NB4 (cell line): Measurements from ENCODE around the gene SAMD4A.

Source experiments
- DNase-seq: peaks from one replicate; pipeline ENCODE4 v3.0.0; 2010; ENCODE audit warnings: low read depth
- H3K4me3 ChIP-seq: one replicate; pipeline ENCODE4 v1.5.1; 2011; ENCODE audit warnings: mild to moderate bottlenecking, low read depth, low read length, moderate library complexity
- MYC ChIP-seq: IDR thresholded peaks from 2 replicates; pipeline ENCODE4 v1.6.1; 2011; ENCODE audit warnings: low read depth, low read length
- POLR2A ChIP-seq: IDR thresholded peaks from 2 replicates; pipeline ENCODE4 v1.6.1; 2011; ENCODE audit warnings: mild to moderate bottlenecking; ENCODE audit not compliant: insufficient read length; ENCODE audit errors: extremely low read depth
- TF ChIP-seq, protein P1 (sequence below): IDR thresholded peaks from one replicate; pipeline ENCODE4 v1.5.1; 2012; ENCODE audit warnings: low read depth, low read length
- TF ChIP-seq, protein P2 (sequence below): IDR thresholded peaks from 2 replicates; pipeline ENCODE4 v1.6.1; 2011; ENCODE audit warnings: low read depth, low read length

The SAMD4A gene

GRCh38 chr14:54737132-54737711, 170.3 kb downstream of the SAMD4A start:
- no peak overlapping the region for H3K4me3 ChIP-seq
- TF ChIP-seq MYC = no peak
- TF ChIP-seq, protein P1, sequence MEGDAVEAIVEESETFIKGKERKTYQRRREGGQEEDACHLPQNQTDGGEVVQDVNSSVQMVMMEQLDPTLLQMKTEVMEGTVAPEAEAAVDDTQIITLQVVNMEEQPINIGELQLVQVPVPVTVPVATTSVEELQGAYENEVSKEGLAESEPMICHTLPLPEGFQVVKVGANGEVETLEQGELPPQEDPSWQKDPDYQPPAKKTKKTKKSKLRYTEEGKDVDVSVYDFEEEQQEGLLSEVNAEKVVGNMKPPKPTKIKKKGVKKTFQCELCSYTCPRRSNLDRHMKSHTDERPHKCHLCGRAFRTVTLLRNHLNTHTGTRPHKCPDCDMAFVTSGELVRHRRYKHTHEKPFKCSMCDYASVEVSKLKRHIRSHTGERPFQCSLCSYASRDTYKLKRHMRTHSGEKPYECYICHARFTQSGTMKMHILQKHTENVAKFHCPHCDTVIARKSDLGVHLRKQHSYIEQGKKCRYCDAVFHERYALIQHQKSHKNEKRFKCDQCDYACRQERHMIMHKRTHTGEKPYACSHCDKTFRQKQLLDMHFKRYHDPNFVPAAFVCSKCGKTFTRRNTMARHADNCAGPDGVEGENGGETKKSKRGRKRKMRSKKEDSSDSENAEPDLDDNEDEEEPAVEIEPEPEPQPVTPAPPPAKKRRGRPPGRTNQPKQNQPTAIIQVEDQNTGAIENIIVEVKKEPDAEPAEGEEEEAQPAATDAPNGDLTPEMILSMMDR = no peak
- TF ChIP-seq POLR2A = no peak
- DNase-seq = no peak

DNA sequence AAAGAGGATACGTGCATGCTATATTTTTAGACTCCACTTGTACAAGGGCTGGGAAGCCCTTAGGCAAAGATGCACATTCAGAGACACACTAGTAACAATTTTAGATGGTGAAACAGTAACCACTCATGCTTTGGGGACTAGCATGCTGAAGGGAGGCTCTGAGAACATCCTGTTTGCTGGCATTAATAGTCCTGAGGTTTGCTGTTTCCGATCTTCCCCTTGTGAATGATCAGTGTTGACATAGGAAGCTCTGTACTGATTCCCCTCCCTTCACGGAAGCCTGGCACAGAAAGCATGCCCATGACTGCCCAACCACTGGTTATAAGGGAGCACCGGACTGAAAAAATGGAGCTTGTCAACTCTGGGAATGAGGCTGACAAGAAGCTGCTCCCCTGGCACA, 171.1 kb downstream of the SAMD4A start:
- no peak for DNase-seq
- TF ChIP-seq POLR2A (no peak), MYC (no peak)
- TF ChIP-seq, protein P1 = no peak
- TF ChIP-seq, protein P2, sequence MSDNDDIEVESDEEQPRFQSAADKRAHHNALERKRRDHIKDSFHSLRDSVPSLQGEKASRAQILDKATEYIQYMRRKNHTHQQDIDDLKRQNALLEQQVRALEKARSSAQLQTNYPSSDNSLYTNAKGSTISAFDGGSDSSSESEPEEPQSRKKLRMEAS = no peak
- H3K4me3 ChIP-seq = no peak overlapping the region

GRCh38 chr14:54739514-54739913, 172.6 kb downstream of the SAMD4A start:
- no peak for DNase-seq
- no peak overlapping the region for H3K4me3 ChIP-seq
- TF ChIP-seq, protein P2 = no peak
- TF ChIP-seq MYC (no peak), POLR2A (no peak)
- TF ChIP-seq, protein P1 = no peak

GRCh38 chr14:54742492-54743350, 175.8 kb downstream of the SAMD4A start:
- TF ChIP-seq, protein P2 = no peak
- TF ChIP-seq MYC (no peak), POLR2A (no peak)
- TF ChIP-seq, protein P1 = no peak
- no peak for DNase-seq
- H3K4me3 ChIP-seq = no peak overlapping the region

DNA sequence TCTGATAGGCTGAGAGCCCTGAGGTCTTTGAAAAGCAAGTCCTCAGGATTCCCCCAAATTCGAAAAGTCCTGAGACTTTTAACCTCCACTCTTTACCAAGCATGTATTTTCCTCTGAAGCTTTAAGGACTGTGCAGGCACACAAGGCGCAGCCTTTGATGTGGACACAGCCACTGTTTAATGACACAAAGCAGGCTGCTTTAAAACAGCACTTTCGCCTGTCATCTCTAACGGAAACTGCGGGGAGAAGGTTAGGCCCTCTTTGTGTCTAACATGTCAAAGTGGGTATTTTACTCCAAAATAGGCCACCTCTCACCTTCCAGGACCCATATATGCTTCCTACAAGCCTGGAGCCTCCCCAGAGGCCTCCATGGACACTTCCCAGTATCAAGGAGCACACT, 176.5 kb downstream of the SAMD4A start:
- no peak for DNase-seq
- no peak for TF ChIP-seq MYC
- TF ChIP-seq, protein P1 = no peak
- TF ChIP-seq, protein P2 = no peak
- no peak for TF ChIP-seq POLR2A
- no peak overlapping the region for H3K4me3 ChIP-seq
